GM23338 (cell line): ENCODE measurements around the gene RNFT2.

ENCODE experiments used
- CTCF ChIP-seq, 2 experiments: fragments of 200-600 bp in 1 of 2; sonication (generic) in 1 of 2; conservative IDR thresholded peaks; 2 replicates each; pipeline versions ENCODE4 v1.5.1 to v1.6.1; 2016 to 2017; ENCODE audit warnings: antibody characterized with exemption in 2 of 2, low read depth in 2 of 2, mild to moderate bottlenecking in 2 of 2, moderate library complexity in 1 of 2
- EZH2 ChIP-seq: fragments of 200-600 bp; sonication (generic); IDR thresholded peaks from one replicate; pipeline ENCODE4 v1.8.0; 2017; ENCODE audit warnings: antibody characterized with exemption, mild to moderate bottlenecking, low read depth; ENCODE audit not compliant: unreplicated experiment
- POLR2AphosphoS5 ChIP-seq: IDR thresholded peaks from 2 replicates; pipeline ENCODE4 v1.6.1; 2016; ENCODE audit warnings: antibody characterized with exemption, low read depth
- ZNF331 ChIP-seq: fragments of 250-450 bp; sonication (Bioruptor Pico); IDR thresholded peaks from 2 replicates; pipeline ENCODE4 v1.5.0; 2020; ENCODE audit warnings: low read depth, mild to moderate bottlenecking, moderate library complexity

GRCh38 chr12:116891019-116891418 lies 152.9 kb downstream of the RNFT2 start:
- TF ChIP-seq CTCF (conservative IDR thresholded peaks at IDR 0.05; ENCODE audit: low read depth in 2 of 2) (no peak), POLR2AphosphoS5 (no peak), ZNF331 (CRISPR knock-in tag) (no peak), EZH2 (no peak)
